Suprapubic skin (tissue), 4 donors: ENCODE results near the gene LINGO1. TPM values are rescaled to one million over a fixed set of nuclear protein-coding genes. Genes with fewer than 3 reads are reported as not detected.

Experiments
- DNase-seq, 2 donors: peaks; one replicate each; pipeline ENCODE4 v3.0.0-alpha.2; 2019; ENCODE audit warnings: low spot score in 2 of 2
- H3K27ac ChIP-seq: fragments of 200-600 bp; sonication (generic); one replicate; pipeline ENCODE4 v1.5.1; 2019
- H3K27me3 ChIP-seq: fragments of 200-600 bp; sonication (generic); one replicate; pipeline ENCODE4 v1.5.1; 2019
- H3K36me3 ChIP-seq: fragments of 200-600 bp; sonication (generic); one replicate; pipeline ENCODE4 v1.5.1; 2019
- H3K4me1 ChIP-seq: fragments of 200-600 bp; sonication (generic); one replicate; pipeline ENCODE4 v1.5.1; 2019
- H3K4me3 ChIP-seq: fragments of 200-600 bp; sonication (generic); one replicate; pipeline ENCODE4 v1.5.1; 2019; ENCODE audit warnings: mild to moderate bottlenecking
- H3K9me3 ChIP-seq: fragments of 200-600 bp; sonication (generic); one replicate; pipeline ENCODE4 v1.5.1; 2019
- CTCF ChIP-seq, 2 donors: fragments of 200-600 bp in 1 of 2; fragments of 450-650 bp in 1 of 2; sonication (generic) in 1 of 2; IDR thresholded peaks; one replicate each; pipeline ENCODE4 v1.5.1; 2016 to 2019; ENCODE audit warnings: antibody characterized with exemption in 2 of 2, mild to moderate bottlenecking in 1 of 2, moderate library complexity in 1 of 2
- EP300 ChIP-seq: sonication (generic); formaldehyde crosslinking; IDR thresholded peaks from one replicate; pipeline ENCODE4 v1.6.1; 2017; ENCODE audit warnings: antibody characterized with exemption
- POLR2A ChIP-seq, 2 donors: fragments of 450-650 bp; IDR thresholded peaks; one replicate each; pipeline ENCODE4 v1.6.1; 2017; ENCODE audit warnings: antibody characterized with exemption in 2 of 2, mild to moderate bottlenecking in 2 of 2, moderate library complexity in 2 of 2
- POLR2AphosphoS5 ChIP-seq, 3 donors: sonication (generic); formaldehyde crosslinking; IDR thresholded peaks; one replicate each; pipeline ENCODE4 v1.6.1; 2017; ENCODE audit warnings: antibody characterized with exemption in 3 of 3
- WGBS: methylation state at CpG from one replicate; pipeline ENCODE4 v1.1.5; 2018; 5-methylcytosine and 5-hydroxymethylcytosine counted together
- total RNA-seq, 4 donors: library from RNA; depleted of rRNA; stranded (reverse); fragments of >200 nt; gene quantifications; one replicate each; pipeline ENCODE4 v1.1.0, GENCODE V29; 2016

Gene LINGO1
- total RNA-seq, 4 donors from 2014 or later, result 2.7 to 12.5 (median 4.9) TPM

- TF ChIP-seq EP300 (no peak), POLR2AphosphoS5 (IDR thresholded peaks at IDR 0.05) (no peak), CTCF (IDR thresholded peaks at IDR 0.05) (no peak), POLR2A (IDR thresholded peaks at IDR 0.05) (no peak)
- no peak overlapping the region for H3K4me3 ChIP-seq
- H3K27ac ChIP-seq, result no peak overlapping the region
- no peaks in the 10 kb centered on the region for H3K36me3 ChIP-seq
- H3K4me1 ChIP-seq, result no peaks in the 10 kb centered on the region
- H3K27me3 ChIP-seq, result peaks cover 26% of the 10 kb centered on the region
- 75% methylated on average over 8 of the region's 10 CpGs for WGBS
- DNase-seq, result no peak
- H3K9me3 ChIP-seq, result no peaks in the 10 kb centered on the region
These were observed 10.2 kb upstream of the LINGO1 start for GRCh38 chr15:77642793-77643430.

GRCh38 chr15:77641999-77642398 is 9.3 kb upstream of the LINGO1 start:
- WGBS, result 86% methylated on average over 5 of the region's 6 CpGs
- Histone ChIP-seq H3K4me3 (no peak overlapping the region), H3K4me1 (no peaks in the 10 kb centered on the region), H3K27me3 (peaks cover 26% of the 10 kb centered on the region), H3K27ac (no peak overlapping the region), H3K36me3 (no peaks in the 10 kb centered on the region), H3K9me3 (no peaks in the 10 kb centered on the region)
- TF ChIP-seq POLR2AphosphoS5 (IDR thresholded peaks at IDR 0.05), result no peak
- no peak for TF ChIP-seq EP300
- TF ChIP-seq CTCF (IDR thresholded peaks at IDR 0.05), result no peak
- TF ChIP-seq POLR2A (IDR thresholded peaks at IDR 0.05), result no peak
- DNase-seq, result no peak

GRCh38 chr15:77640615-77641014 is 7.9 kb upstream of the LINGO1 start:
- 58% methylated on average over 2 of the region's 2 CpGs for WGBS
- Histone ChIP-seq H3K36me3 (no peaks in the 10 kb centered on the region), H3K27ac (no peak overlapping the region), H3K4me1 (no peaks in the 10 kb centered on the region), H3K27me3 (peaks cover 34% of the 10 kb centered on the region), H3K9me3 (no peaks in the 10 kb centered on the region), H3K4me3 (no peak overlapping the region)
- TF ChIP-seq POLR2A (IDR thresholded peaks at IDR 0.05) (no peak), POLR2AphosphoS5 (IDR thresholded peaks at IDR 0.05) (no peak), CTCF (IDR thresholded peaks at IDR 0.05) (no peak), EP300 (no peak)
- no peak for DNase-seq

- 91% methylated on average over 12 of the region's 12 CpGs for WGBS
- Histone ChIP-seq H3K9me3 (no peaks in the 10 kb centered on the region), H3K27me3 (peaks cover 45% of the 10 kb centered on the region), H3K27ac (no peak overlapping the region), H3K4me1 (peaks cover 5% of the 10 kb centered on the region), H3K36me3 (no peaks in the 10 kb centered on the region), H3K4me3 (no peak overlapping the region)
- TF ChIP-seq POLR2AphosphoS5 (IDR thresholded peaks at IDR 0.05) (no peak), POLR2A (IDR thresholded peaks at IDR 0.05) (no peak), CTCF (IDR thresholded peaks at IDR 0.05) (no peak), EP300 (no peak)
- no peak for DNase-seq
These were observed 6.7 kb upstream of the LINGO1 start for GRCh38 chr15:77639431-77639830.

- no peak overlapping the region for H3K27ac ChIP-seq
- H3K27me3 ChIP-seq, result peaks cover 55% of the 10 kb centered on the region
- no peak for DNase-seq
- H3K4me1 ChIP-seq, result peaks cover 14% of the 10 kb centered on the region
- WGBS, result 69% methylated on average over 9 of the region's 10 CpGs
- no peak for TF ChIP-seq EP300
- no peak for TF ChIP-seq CTCF (IDR thresholded peaks at IDR 0.05)
- no peak for TF ChIP-seq POLR2AphosphoS5 (IDR thresholded peaks at IDR 0.05)
- no peak for TF ChIP-seq POLR2A (IDR thresholded peaks at IDR 0.05)
- no peak overlapping the region for H3K4me3 ChIP-seq
- no peaks in the 10 kb centered on the region for H3K9me3 ChIP-seq
- H3K36me3 ChIP-seq, result no peaks in the 10 kb centered on the region
These were observed 5.4 kb upstream of the LINGO1 start for GRCh38 chr15:77637851-77638692.
